SK-N-MC (cell line): ENCODE results near the gene POLR1G.

Experiments
- EZH2 ChIP-seq: fragments of 200-600 bp; sonication (generic); IDR thresholded peaks from one replicate; pipeline ENCODE4 v1.6.1; 2017; ENCODE audit warnings: antibody characterized with exemption
- FOXP2 ChIP-seq: optimal IDR thresholded peaks from 2 replicates; pipeline ENCODE3; 2011; ENCODE audit warnings: mild to moderate bottlenecking, moderate library complexity; ENCODE audit not compliant: insufficient read depth; ENCODE audit errors: extremely low read length, control extremely low read depth
- POLR2AphosphoS5 ChIP-seq: IDR thresholded peaks from 2 replicates; pipeline ENCODE4 v1.6.1; 2012; ENCODE audit warnings: mild to moderate bottlenecking, low read depth, low read length, borderline replicate concordance

DNA sequence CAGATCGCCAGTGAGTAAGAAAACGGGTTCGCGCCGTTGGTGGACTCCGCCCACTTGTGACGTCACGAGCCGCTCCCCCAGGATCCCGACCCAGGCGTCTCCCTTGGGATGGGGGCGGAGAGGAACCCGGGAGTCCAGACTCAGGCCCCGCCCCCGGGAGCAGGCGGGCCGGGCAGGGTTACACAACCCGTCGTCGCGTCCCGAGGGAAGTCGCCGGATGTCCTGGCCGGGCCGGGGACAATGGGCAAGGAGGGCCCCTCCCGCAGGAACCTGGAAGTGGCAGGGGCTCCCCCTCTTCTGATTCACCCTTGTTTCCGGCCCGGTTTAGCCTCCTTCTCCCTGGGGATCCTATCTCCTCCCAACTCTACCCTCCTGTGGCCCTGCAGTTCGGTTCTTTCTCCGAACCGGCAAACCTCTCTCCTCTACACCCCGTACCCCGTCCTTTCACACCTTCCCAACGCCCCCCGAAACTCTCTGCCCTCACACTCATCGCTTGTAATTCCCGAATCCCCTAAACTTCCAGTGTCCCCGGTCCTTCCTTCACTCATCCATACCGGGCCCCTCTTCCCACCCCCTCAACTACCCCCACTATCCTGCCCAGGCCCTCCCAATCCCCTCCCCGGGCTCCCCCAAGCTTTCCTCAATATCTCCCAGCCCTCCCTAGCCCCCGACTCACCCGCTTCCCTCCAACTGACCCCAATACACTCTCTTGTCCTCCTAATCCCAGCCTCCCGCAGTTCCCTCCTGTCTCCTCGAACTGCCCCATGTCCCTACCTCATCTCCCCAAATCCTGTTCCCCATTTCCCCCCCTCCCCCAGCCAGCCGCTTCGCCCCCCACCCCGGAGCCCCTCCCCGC, 37.2 kb downstream of the POLR1G start:
- TF ChIP-seq EZH2 = no peak
- TF ChIP-seq FOXP2 = no peak
- peak; percentile 44; the same call in 1 of the 2 replicates for TF ChIP-seq POLR2AphosphoS5
